Suprapubic skin (tissue), 4 donors: ENCODE data around the gene PARG.

Experiments used
- POLR2A ChIP-seq, 2 donors: fragments of 450-650 bp; IDR thresholded peaks; one replicate each; pipeline ENCODE4 v1.6.1; 2017; ENCODE audit warnings: antibody characterized with exemption in 2 of 2, mild to moderate bottlenecking in 2 of 2, moderate library complexity in 2 of 2
- POLR2AphosphoS5 ChIP-seq, 3 donors: sonication (generic); formaldehyde crosslinking; IDR thresholded peaks; one replicate each; pipeline ENCODE4 v1.6.1; 2017; ENCODE audit warnings: antibody characterized with exemption in 3 of 3
- TF ChIP-seq, protein P1 (sequence below), 2 donors: fragments of 200-600 bp in 1 of 2; fragments of 450-650 bp in 1 of 2; sonication (generic) in 1 of 2; IDR thresholded peaks; one replicate each; pipeline ENCODE4 v1.5.1; 2016 to 2019; ENCODE audit warnings: antibody characterized with exemption in 2 of 2, mild to moderate bottlenecking in 1 of 2, moderate library complexity in 1 of 2

- TF ChIP-seq, protein P1, sequence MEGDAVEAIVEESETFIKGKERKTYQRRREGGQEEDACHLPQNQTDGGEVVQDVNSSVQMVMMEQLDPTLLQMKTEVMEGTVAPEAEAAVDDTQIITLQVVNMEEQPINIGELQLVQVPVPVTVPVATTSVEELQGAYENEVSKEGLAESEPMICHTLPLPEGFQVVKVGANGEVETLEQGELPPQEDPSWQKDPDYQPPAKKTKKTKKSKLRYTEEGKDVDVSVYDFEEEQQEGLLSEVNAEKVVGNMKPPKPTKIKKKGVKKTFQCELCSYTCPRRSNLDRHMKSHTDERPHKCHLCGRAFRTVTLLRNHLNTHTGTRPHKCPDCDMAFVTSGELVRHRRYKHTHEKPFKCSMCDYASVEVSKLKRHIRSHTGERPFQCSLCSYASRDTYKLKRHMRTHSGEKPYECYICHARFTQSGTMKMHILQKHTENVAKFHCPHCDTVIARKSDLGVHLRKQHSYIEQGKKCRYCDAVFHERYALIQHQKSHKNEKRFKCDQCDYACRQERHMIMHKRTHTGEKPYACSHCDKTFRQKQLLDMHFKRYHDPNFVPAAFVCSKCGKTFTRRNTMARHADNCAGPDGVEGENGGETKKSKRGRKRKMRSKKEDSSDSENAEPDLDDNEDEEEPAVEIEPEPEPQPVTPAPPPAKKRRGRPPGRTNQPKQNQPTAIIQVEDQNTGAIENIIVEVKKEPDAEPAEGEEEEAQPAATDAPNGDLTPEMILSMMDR (IDR thresholded peaks at IDR 0.05): no peak
- no peak for TF ChIP-seq POLR2A (IDR thresholded peaks at IDR 0.05)
- no peak for TF ChIP-seq POLR2AphosphoS5 (IDR thresholded peaks at IDR 0.05)
Observed at GRCh38 chr10:49833168-49833567, 108.7 kb downstream of the PARG start.
